HL-60 (cell line): Measurements from ENCODE around the gene TOX3.

Experiments
- CTCF ChIP-seq: IDR thresholded peaks from one replicate; pipeline ENCODE4 v1.5.1; 2011; ENCODE audit warnings: low read length, control low read depth, inconsistent platforms; ENCODE audit not compliant: insufficient read depth
- POLR2AphosphoS5 ChIP-seq: IDR thresholded peaks from 2 replicates; pipeline ENCODE4 v1.6.1; 2012; ENCODE audit warnings: low read depth

GRCh38 chr16:52450241-52450640 is 96.7 kb downstream of the TOX3 start:
- TF ChIP-seq POLR2AphosphoS5 (no peak), CTCF (no peak)
